Naive thymus-derived CD4-positive, alpha-beta T cell (primary cell): Measurements from ENCODE around the gene MYO6. TPM values are rescaled to one million over a fixed set of nuclear protein-coding genes. Genes with fewer than 3 reads are reported as not detected.
A peak's percentile ranks its signal among the peaks of the same experiment; 100 is the strongest.
"Not testable (repeated sequence)": the region's sequence is repeated elsewhere in the genome, so short reads cannot be mapped to it uniquely, and the experiment has no call there.

Experiments used
- ATAC-seq: fragments of 150-1000 bp; cut with Tn5 transposase; 2 replicates; pipeline ENCODE4 v1.10.0; 2021; ENCODE audit warnings: mild to moderate bottlenecking, moderate library complexity
- CTCF ChIA-PET: fragments of 350-600 bp; sonication (Branson Sonifier 250); formaldehyde crosslinking; loops from one replicate; lab custom pipeline; 2021; ENCODE audit warnings: antibody characterized with exemption; lab: Charles Lee
- POLR2A ChIA-PET: fragments of 350-600 bp; sonication (Branson Sonifier 250); formaldehyde crosslinking; loops from one replicate; lab custom pipeline; 2021; ENCODE audit warnings: antibody characterized with exemption, inconsistent platforms; lab: Charles Lee
- DNase-seq, 9 donors: peaks; one replicate each; pipeline versions ENCODE4 v3.0.0 to v3.0.0-alpha.2; 2020 to 2022; ENCODE audit warnings: mixed read lengths in 1 of 9
- H3K27ac ChIP-seq: one replicate; pipeline ENCODE4 v1.7.0; 2013; ENCODE audit warnings: mild to moderate bottlenecking, low read depth, low read length, moderate library complexity
- H3K27me3 ChIP-seq, 2 donors: one replicate each; pipeline ENCODE4 v1.7.0; 2013; ENCODE audit warnings: low read length in 2 of 2, mild to moderate bottlenecking in 2 of 2, moderate library complexity in 2 of 2; ENCODE audit not compliant: control insufficient read depth in 2 of 2, insufficient read depth in 2 of 2
- H3K36me3 ChIP-seq, 3 experiments: 1 replicate in 2 of 3; 2 replicates in 1 of 3; pipeline ENCODE4 v1.7.0; 2013; ENCODE audit warnings: low read length in 3 of 3, mild to moderate bottlenecking in 3 of 3, moderate library complexity in 1 of 3; ENCODE audit not compliant: insufficient read depth in 3 of 3, control insufficient read depth in 2 of 3
- H3K4me1 ChIP-seq, 2 donors: one replicate each; pipeline ENCODE4 v1.7.0; 2013; ENCODE audit warnings: low read length in 2 of 2, mild to moderate bottlenecking in 2 of 2, moderate library complexity in 1 of 2; ENCODE audit not compliant: control insufficient read depth in 2 of 2, insufficient read depth in 2 of 2
- H3K4me3 ChIP-seq: 2 replicates; pipeline ENCODE4 v1.7.0; 2013; ENCODE audit warnings: mild to moderate bottlenecking, low read length
- H3K9me3 ChIP-seq, 3 experiments: 1 replicate in 2 of 3; 2 replicates in 1 of 3; pipeline ENCODE4 v1.7.0; 2013; ENCODE audit warnings: low read length in 3 of 3; ENCODE audit not compliant: control insufficient read depth in 2 of 3
- H3K27ac Mint-ChIP-seq, 9 donors: one replicate each; pipeline ENCODE4 v1.8.0; 2020 to 2022; ENCODE audit warnings: mixed read lengths in 9 of 9, mild to moderate bottlenecking in 8 of 9, moderate library complexity in 5 of 9, inconsistent platforms in 2 of 9
- H3K27me3 Mint-ChIP-seq, 5 donors: one replicate each; pipeline ENCODE4 v1.8.0; 2021 to 2022; ENCODE audit warnings: mixed read lengths in 5 of 5, mild to moderate bottlenecking in 1 of 5
- H3K36me3 Mint-ChIP-seq, 5 donors: one replicate each; pipeline ENCODE4 v1.8.0; 2020 to 2022; ENCODE audit warnings: mixed read lengths in 5 of 5, mild to moderate bottlenecking in 3 of 5, inconsistent platforms in 1 of 5
- H3K4me1 Mint-ChIP-seq, 7 donors: one replicate each; pipeline ENCODE4 v1.8.0; 2020 to 2022; ENCODE audit warnings: mixed read lengths in 7 of 7, mild to moderate bottlenecking in 3 of 7, inconsistent platforms in 1 of 7
- H3K4me3 Mint-ChIP-seq, 10 donors: one replicate each; pipeline ENCODE4 v1.8.0; 2020 to 2022; ENCODE audit warnings: mild to moderate bottlenecking in 10 of 10, mixed read lengths in 10 of 10, moderate library complexity in 6 of 10, inconsistent platforms in 2 of 10
- H3K9me3 Mint-ChIP-seq, 11 donors: one replicate each; pipeline ENCODE4 v1.8.0; 2020 to 2022; ENCODE audit warnings: mixed read lengths in 11 of 11, mild to moderate bottlenecking in 4 of 11, inconsistent platforms in 1 of 11, moderate library complexity in 1 of 11
- intact Hi-C, 2 donors: fragments of 100-400 bp; cut with micrococcal nuclease; formaldehyde crosslinking; loops; one replicate each; pipeline ENCODE4 v1.15.1; 2023
- polyA plus RNA-seq, 2 donors: library from polyadenylated mRNA; unstranded; fragments of 300-500 nt; fragmentation: Illumina TruSeq; gene quantifications; one replicate each; pipeline ENCODE4 v1.2.3, GENCODE V29; 2021
- total RNA-seq, 6 experiments: library from RNA in 5 of 6; stranded (reverse) in 5 of 6; gene quantifications; 1 replicate in 5 of 6; 2 replicates in 1 of 6; pipeline ENCODE4 v1.2.3 and lab custom pipeline; 2021 to 2026

MYO6 gene
- total and polyA plus RNA-seq, 7 experiments from 2014 or later = 0.27 to 3.1 (median 0.94) TPM

DNA sequence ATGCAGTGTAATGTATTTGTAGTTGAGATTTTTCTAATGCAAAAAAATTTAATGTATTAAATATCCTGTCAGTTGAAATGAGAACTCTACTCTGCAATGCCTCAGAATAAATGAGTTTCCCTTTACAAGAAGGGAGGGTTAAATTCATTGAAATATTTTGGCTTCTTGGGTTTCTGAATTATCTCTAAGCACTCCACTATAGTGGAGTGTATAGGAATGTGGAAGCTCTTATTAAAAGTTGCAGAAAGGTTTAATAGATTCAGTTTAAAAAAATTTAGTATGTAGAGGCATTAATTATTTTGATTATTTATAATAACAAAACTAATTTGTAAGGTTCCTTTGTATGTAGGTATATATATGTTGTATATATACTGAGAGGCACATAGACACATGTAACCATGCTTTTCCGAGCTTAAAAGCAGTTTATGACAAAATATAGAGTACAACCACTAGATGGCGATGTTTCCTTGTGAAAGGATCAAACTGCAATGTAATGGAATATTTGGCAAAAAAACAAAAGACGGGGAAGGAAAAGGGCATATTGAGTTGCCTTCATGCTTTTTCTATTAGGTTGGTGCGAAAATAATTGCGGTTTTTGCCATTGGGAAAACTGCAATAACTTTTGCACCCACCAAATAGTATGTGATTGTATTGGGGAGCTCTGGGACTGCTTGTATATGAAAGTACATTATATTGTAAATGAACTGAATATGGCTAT, 144.2 kb downstream of the MYO6 start:
- intact Hi-C loops = loop anchor here in 1 of 2 donors (1.0 kb wide), 1 partner anchor 1564 kb away; no protein-coding TSS in a partner anchor
- H3K27ac Mint-ChIP-seq = no peak overlapping the region
- H3K9me3 ChIP-seq = no peaks in the 10 kb centered on the region
- no peaks in the 10 kb centered on the region for H3K4me1 ChIP-seq
- H3K27ac ChIP-seq = no peak overlapping the region
- ChIA-PET POLR2A (no interaction called here), CTCF (interaction anchor here (1.0 to 1.5 kb wide), 3 partner anchors 17 to 31 kb away, joined by 3 to 4 read pairs (median 3); no protein-coding TSS in a partner anchor)
- peaks cover 0 to 4% (median 0%) of the 10 kb centered on the region in 7 donors for H3K4me1 Mint-ChIP-seq
- no peaks in the 10 kb centered on the region for H3K36me3 Mint-ChIP-seq
- no peak overlapping the region for H3K4me3 ChIP-seq
- H3K4me3 Mint-ChIP-seq = no peak overlapping the region
- peaks cover 0 to 1% (median 0%) of the 10 kb centered on the region in 11 donors for H3K9me3 Mint-ChIP-seq
- peaks cover 0 to 5% (median 3%) of the 10 kb centered on the region in 5 donors for H3K27me3 Mint-ChIP-seq
- ATAC-seq (peak; percentile 46), DNase-seq (peak in 5 of 9 donors; percentile 12 to 28 (median 14))
- H3K27me3 ChIP-seq = no peaks in the 10 kb centered on the region
- no peaks in the 10 kb centered on the region for H3K36me3 ChIP-seq

DNA sequence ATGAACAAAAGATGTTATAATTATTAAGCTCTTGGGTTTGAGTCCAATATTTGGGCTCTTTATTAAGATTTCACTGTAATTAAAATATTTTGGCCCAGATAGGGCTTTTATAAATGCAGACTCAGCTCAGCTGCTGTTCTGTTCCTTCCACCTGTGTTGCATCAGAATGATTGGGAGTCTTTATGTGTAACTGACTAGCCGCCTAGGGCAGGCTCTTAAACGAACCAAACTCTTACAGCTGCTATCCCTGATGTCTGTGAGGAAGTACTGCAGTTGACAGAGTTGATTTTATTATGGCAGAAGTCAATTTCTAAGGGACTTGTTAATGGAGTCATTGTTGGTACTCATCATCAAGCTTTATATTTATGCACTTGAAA, 144.7 kb downstream of the MYO6 start:
- peaks cover 0 to 1% (median 0%) of the 10 kb centered on the region in 11 donors for H3K9me3 Mint-ChIP-seq
- H3K4me3 Mint-ChIP-seq = no peak overlapping the region
- Histone ChIP-seq H3K4me1 (no peaks in the 10 kb centered on the region), H3K27ac (no peak overlapping the region), H3K4me3 (no peak overlapping the region), H3K36me3 (no peaks in the 10 kb centered on the region), H3K27me3 (no peaks in the 10 kb centered on the region), H3K9me3 (no peaks in the 10 kb centered on the region)
- H3K27me3 Mint-ChIP-seq = peaks cover 0 to 5% (median 3%) of the 10 kb centered on the region in 5 donors
- no peak overlapping the region for H3K27ac Mint-ChIP-seq
- intact Hi-C loops = loop anchor here in 1 of 2 donors (1.0 kb wide), 1 partner anchor 1564 kb away; no protein-coding TSS in a partner anchor
- ATAC-seq (no peak), DNase-seq (no peak)
- H3K36me3 Mint-ChIP-seq = no peaks in the 10 kb centered on the region
- CTCF ChIA-PET = interaction anchor here (1.2 to 1.5 kb wide), 2 partner anchors 25 to 31 kb away, joined by 3 to 4 read pairs; no protein-coding TSS in a partner anchor
- POLR2A ChIA-PET = no interaction called here
- peaks cover 0 to 4% (median 0%) of the 10 kb centered on the region in 7 donors for H3K4me1 Mint-ChIP-seq

DNA sequence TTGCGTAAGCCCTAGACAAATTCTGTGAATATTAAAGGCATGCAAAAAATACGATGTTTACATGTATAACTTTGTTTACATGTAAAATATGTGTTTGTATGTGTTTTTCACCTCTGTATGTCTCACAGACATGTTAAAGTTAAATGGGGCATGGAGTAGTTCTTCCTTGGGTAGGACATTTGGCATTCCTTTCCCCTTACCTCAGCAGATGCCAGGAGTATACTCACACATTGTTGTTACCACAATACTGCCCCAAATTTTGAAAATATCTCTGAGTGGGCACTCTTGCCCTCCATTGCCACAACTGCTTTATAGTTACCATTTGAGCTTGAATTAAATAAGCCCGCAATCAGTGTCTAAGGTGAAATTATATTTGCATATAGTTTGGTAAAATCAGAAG, 147.5 kb downstream of the MYO6 start:
- peaks cover 0 to 4% (median 0%) of the 10 kb centered on the region in 5 donors for H3K27me3 Mint-ChIP-seq
- no peak overlapping the region for H3K27ac ChIP-seq
- H3K9me3 ChIP-seq = no peaks in the 10 kb centered on the region
- intact Hi-C loops = no loop called here
- no peak for DNase-seq
- H3K4me1 Mint-ChIP-seq = peaks cover 0 to 4% (median 0%) of the 10 kb centered on the region in 7 donors
- H3K27me3 ChIP-seq = no peaks in the 10 kb centered on the region
- ChIA-PET POLR2A (no interaction called here), CTCF (no interaction called here)
- no peaks in the 10 kb centered on the region for H3K36me3 Mint-ChIP-seq
- H3K4me3 Mint-ChIP-seq = no peak overlapping the region
- H3K27ac Mint-ChIP-seq = no peak overlapping the region
- no peak for ATAC-seq
- H3K36me3 ChIP-seq = no peaks in the 10 kb centered on the region
- no peaks in the 10 kb centered on the region for H3K4me1 ChIP-seq
- H3K9me3 Mint-ChIP-seq = peaks cover 0 to 4% (median 2%) of the 10 kb centered on the region in 11 donors
- no peak overlapping the region for H3K4me3 ChIP-seq

DNA sequence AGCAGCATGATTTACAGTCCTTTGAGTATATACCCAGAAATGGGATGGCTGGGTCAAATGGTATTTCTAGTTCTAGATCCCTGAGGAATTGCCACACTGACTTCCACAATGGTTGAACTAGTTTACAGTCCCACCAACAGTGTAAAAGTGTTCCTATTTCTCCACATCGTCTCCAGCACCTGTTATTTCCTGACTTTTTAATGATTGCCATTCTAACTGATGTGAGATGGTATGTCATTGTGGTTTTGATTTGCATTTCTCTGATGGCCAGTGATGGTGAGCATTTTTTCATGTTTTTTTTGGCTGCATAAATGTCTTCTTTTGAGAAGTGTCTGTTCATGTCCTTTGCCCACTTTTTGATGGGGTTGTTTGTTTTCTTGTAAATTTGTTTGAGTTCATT, 151.2 kb downstream of the MYO6 start:
- H3K27ac Mint-ChIP-seq, DNase-seq, H3K36me3 ChIP-seq, H3K4me1 ChIP-seq, H3K4me3 ChIP-seq, H3K4me3 Mint-ChIP-seq, ATAC-seq, CTCF ChIA-PET, POLR2A ChIA-PET, H3K27me3 Mint-ChIP-seq, H3K36me3 Mint-ChIP-seq, H3K4me1 Mint-ChIP-seq, intact Hi-C loops, H3K9me3 Mint-ChIP-seq, H3K27ac ChIP-seq, H3K27me3 ChIP-seq, H3K9me3 ChIP-seq: not testable (repeated sequence)

DNA sequence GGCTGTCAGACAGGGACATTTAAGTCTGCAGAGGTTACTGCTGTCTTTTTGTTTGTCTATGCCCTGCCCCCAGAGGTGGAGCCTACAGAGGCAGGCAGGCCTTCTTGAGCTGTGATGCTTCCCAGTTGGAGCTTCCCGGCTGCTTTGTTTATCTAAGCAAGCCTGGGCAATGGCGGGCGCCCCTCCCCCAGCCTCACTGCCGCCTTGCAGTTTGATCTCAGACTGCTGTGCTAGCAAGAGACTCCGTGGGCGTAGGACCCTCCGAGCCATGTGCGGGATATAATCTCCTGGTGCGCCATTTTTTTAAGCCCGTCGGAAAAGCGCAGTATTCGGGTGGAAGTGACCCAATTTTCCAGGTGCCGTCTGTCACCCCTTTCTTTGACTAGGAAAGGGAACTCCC, 156.1 kb downstream of the MYO6 start:
- H3K9me3 Mint-ChIP-seq, intact Hi-C loops, H3K4me1 Mint-ChIP-seq, POLR2A ChIA-PET, H3K27ac ChIP-seq, H3K4me1 ChIP-seq, DNase-seq, H3K4me3 Mint-ChIP-seq, H3K27ac Mint-ChIP-seq, H3K9me3 ChIP-seq, ATAC-seq, H3K36me3 ChIP-seq, H3K4me3 ChIP-seq, CTCF ChIA-PET, H3K27me3 ChIP-seq, H3K36me3 Mint-ChIP-seq: not testable (repeated sequence)
- H3K27me3 Mint-ChIP-seq = peaks cover 0 to 14% (median 5%) of the 10 kb centered on the region in 5 donors

DNA sequence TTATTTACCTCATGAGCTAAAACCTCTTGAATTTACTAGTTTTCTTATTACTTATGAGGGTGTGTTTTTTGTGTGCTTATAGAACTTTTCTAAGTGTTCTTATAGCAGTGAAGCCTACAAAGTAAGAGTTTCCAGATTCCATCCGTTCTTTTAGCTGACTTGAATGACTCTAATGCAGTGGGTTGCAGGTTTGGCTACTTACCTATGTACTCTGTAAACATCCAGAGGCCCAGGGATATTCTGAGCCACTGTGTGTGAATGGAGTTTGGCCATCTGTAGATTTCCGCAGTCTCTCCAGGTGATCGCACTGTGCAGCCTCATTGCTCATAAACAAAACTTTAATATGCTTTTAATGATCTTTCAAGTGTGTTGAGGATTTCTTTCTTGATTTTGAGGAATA, 157.8 kb downstream of the MYO6 start:
- no peak overlapping the region for H3K27ac Mint-ChIP-seq
- H3K4me3 ChIP-seq = no peak overlapping the region
- H3K9me3 Mint-ChIP-seq = peaks cover 0 to 6% (median 0%) of the 10 kb centered on the region in 11 donors
- H3K4me1 Mint-ChIP-seq = no peaks in the 10 kb centered on the region
- intact Hi-C loops = no loop called here
- no peak overlapping the region for H3K27ac ChIP-seq
- H3K36me3 ChIP-seq = no peaks in the 10 kb centered on the region
- H3K9me3 ChIP-seq = no peaks in the 10 kb centered on the region
- H3K4me1 ChIP-seq = no peaks in the 10 kb centered on the region
- CTCF ChIA-PET = no interaction called here
- POLR2A ChIA-PET = no interaction called here
- H3K4me3 Mint-ChIP-seq = no peak overlapping the region
- no peaks in the 10 kb centered on the region for H3K36me3 Mint-ChIP-seq
- peaks cover 0 to 19% (median 5%) of the 10 kb centered on the region in 5 donors for H3K27me3 Mint-ChIP-seq
- DNase-seq (no peak), ATAC-seq (no peak)
- no peaks in the 10 kb centered on the region for H3K27me3 ChIP-seq

DNA sequence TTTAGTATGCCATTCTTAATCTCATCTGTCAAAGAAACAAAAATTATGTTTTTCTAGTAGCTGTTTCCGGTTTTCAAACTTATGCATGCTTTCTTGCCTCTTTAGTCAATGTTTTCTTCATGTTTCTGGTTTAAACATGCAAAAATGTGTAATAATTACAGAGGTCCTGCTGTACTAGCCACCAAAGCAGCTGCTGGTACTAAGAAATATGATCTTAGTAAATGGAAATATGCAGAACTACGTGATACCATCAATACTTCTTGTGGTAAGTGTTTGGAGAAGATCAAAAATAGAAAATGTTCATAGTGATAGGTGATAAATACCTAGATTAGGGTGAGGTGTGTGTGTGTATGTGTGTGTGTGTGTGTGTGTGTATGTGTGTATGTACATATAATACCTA, 158.4 kb downstream of the MYO6 start:
- no peaks in the 10 kb centered on the region for H3K36me3 ChIP-seq
- no peak overlapping the region for H3K4me3 ChIP-seq
- no peak overlapping the region for H3K27ac ChIP-seq
- H3K27me3 Mint-ChIP-seq = peaks cover 0 to 19% (median 5%) of the 10 kb centered on the region in 5 donors
- ChIA-PET CTCF (no interaction called here), POLR2A (no interaction called here)
- no peaks in the 10 kb centered on the region for H3K9me3 ChIP-seq
- ATAC-seq (no peak), DNase-seq (no peak)
- no peaks in the 10 kb centered on the region for H3K36me3 Mint-ChIP-seq
- H3K27ac Mint-ChIP-seq = no peak overlapping the region
- intact Hi-C loops = no loop called here
- H3K4me3 Mint-ChIP-seq = no peak overlapping the region
- H3K4me1 Mint-ChIP-seq = no peaks in the 10 kb centered on the region
- no peaks in the 10 kb centered on the region for H3K4me1 ChIP-seq
- H3K9me3 Mint-ChIP-seq = peaks cover 0 to 6% (median 0%) of the 10 kb centered on the region in 11 donors
- no peaks in the 10 kb centered on the region for H3K27me3 ChIP-seq
